ENCODE results near the gene SUN2.

Gene SUN2

GRCh38 chr22:38753948-38754750 lies 1.6 kb downstream of the SUN2 start:
- no peak for DNase-seq (ENCODE audit: low read depth)

DNA sequence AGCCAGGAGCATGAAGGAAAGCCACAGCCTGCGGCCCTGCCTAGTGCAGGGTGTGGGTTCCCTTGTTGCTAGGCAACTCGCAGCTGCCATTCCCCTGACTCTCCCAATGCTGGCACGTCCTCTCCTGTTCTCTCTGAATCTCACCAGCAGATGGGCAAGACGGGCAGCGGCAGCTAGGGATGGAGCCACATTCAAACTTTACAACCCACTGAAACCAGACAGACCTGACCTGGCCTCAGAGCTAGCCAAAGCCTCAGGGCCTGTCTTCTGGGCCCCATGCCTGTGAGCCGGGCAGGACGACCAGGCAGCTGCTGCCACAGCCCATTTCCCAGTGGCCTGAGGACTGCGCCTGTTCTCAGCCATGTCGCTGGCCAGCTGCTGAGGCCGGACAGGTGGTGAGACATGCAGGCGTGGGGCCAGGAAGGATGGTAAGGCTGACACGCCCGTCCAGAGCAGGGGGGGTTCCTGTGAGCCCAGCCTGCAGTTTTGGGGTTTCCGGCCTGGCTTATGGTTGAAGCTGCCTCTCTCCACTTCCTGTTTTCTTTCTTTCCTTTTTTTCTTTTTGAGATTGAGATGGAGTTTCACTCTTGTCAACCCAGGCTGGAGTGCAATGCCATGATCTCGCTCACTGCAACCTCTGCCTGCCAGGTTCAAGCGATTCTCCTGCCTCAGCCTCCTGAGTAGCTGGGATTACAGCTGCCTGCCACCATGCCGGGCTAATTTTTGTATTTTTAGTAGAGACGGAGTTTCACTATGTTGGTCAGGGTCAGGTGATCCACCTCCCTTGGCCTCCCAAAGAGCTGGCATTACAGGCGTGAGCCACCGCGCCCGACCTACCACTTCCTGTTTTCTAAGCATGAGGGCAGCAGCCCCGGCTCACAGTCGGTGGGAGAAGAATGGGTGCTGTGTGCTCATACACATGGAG lies 4.1 kb downstream of the SUN2 start:
- DNase-seq (ENCODE audit: low read depth) = peak; percentile 55

GRCh38 chr22:38751066-38751421 lies 4.8 kb downstream of the SUN2 start:
- DNase-seq (ENCODE audit: low read depth) = no peak

DNA sequence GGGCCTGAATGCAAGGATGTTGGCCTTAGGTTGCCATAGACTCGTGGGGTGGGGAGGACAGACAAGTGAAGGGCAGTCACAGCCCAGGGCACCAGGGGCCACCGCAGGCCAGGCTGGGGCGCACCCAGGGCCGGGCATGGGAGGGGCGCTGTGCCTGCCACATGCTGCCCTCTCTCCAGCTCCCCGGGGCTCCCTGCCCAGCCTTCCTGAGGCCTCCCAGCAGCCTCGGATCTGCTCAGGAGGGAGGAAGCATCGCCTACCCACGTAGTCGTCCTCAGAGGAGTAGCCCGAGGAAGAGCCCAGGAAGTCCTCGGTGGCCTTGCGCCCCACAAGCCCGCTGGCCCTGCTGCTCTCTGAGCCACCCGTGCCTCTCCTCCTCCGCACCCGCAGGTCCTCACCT lies 5.2 kb downstream of the SUN2 start:
- DNase-seq (ENCODE audit: low read depth) = no peak

DNA sequence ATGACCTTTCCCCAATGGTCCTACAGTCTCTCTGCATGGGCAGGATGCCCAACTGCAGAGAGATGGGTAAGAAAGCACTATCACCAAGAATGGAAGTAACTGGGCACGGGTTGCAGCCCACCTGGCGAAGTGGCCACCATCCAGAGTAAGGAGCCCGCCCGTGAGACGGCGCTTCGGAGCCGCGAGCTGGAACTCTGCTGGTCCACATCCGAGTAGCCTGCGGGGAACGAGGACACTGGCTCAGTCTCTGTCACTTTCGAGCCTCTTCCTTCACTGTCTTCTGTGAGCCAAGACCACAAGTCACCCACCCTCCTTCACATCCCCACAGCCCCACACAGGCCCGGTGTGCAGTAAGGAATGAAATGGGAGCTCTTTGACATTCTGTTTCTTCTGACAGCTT lies 5.7 kb downstream of the SUN2 start:
- DNase-seq (ENCODE audit: low read depth) = no peak

- DNase-seq (ENCODE audit: low read depth) = no peak
Observed at GRCh38 chr22:38748487-38749136, 7.2 kb downstream of the SUN2 start.

DNA sequence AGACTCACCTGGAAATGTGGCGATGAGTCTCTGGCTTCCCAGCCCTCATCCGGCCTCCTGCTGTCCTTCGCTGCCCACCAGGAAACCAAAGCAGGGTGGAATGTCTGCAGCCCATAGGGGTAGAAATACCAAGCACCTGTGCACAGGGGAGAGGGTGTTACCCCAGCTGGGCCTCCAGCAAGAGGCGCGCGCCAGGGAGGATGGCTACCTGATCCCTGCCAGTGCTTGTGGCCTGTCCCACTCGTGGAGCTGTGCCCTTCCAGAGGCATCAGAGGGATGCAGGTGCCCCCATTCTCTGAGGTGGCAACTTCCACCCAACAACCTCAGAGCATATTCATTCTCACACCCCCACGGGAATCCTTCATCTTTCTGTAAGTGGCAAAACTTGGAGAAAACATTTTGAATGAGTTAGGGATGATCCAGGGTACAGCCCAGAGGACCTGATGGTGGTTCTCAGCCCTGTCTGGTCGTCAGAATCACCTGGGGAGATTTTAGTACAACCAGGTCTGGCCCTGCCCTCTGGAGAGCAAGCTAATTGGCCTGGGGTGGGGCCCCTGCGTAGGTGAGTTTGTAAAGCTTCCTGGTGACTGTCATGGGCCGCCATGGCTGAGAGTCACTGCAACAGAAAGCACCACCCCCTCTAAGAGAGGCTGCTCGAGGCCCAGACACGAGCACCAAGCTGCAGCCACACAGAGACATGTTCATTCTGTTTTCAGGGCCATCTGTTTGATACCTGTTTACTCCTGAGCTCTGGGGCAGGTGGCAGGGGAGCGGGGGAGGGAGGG lies 9.9 kb downstream of the SUN2 start:
- DNase-seq (ENCODE audit: low read depth) = no peak

- DNase-seq (ENCODE audit: low read depth) = no peak
Observed at GRCh38 chr22:38744981-38745380, 10.8 kb downstream of the SUN2 start.

DNA sequence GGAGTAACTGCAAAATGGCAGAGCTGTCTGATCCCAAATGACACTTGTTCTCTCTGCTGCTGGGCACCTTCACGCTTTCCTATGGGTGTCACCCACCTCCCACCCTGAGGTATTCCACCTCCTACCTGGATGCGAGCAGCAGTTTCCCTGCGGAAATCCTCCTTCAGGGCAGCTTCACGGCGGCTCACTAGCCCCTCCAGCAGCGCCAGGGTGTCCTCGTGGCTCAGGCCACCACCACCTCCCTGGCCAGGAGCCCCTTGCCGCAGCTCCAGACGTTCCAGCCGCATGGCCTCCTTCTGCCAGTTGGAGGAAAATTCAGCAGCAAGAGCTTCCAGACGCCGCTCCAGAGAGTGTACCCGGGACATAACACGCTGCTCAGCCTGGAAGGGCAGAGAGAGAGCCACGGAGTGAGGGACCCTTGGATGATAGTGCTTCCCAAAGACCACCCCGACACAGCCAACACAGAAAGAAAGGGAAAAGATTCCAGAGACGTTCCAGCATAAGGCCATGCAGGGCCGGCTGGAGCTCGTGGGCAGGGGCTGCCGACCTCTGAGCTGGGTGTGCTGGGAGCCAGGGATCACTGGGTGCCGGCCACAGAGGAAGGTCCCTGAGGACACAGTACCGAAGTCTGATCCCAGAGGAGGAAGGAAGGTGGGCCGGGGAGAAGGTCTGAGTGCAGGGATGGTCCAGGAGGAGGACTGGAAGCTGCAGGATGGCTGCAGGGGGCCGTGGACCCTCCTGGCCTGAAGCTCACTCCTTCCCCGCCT lies 13.4 kb downstream of the SUN2 start:
- DNase-seq (ENCODE audit: low read depth) = no peak

- no peak for DNase-seq (ENCODE audit: low read depth)
Observed at GRCh38 chr22:38741576-38741975, 14.2 kb downstream of the SUN2 start.

DNA sequence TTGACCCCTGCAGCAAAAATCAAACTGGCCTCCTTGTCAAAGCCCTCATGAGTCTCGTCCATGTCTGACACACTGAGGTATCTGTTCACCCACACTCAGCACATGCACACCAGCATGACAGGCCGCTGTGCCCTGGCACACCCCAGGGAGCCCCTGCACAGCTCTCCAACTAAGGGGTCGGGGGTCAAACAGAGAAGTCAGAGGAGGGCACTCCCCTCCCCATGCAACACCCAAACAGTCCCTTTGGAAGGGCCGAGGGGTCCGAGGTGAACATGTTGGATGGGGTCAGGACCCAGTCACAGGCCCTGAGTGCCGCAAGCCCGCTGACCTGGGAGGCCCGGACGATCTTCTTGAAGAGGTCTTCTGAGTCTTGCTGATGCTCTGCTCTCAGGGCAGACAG lies 14.6 kb downstream of the SUN2 start:
- DNase-seq (ENCODE audit: low read depth) = no peak

DNA sequence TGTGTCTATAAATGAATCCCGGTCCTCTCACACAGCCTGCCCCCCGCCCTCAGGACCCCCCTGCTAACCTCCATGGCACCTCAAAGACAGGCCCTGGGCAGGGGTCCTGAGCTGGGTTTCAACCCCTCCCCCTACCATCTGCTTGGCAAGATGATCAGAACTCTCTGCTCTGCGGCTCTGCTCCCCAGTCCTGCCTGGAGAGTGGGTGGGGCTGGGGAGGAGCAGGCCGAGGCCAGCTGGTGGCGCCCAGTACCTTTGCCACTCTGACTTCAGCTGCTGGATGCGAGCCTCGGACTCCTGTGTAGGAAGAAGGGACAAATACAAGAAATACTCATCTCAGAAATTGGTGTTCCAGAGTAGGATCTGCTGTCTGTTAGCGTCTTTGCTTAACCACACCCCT lies 15.0 kb downstream of the SUN2 start:
- no peak for DNase-seq (ENCODE audit: low read depth)

- no peak for DNase-seq (ENCODE audit: low read depth)
Observed at GRCh38 chr22:38740116-38740723, 15.6 kb downstream of the SUN2 start.

- DNase-seq (ENCODE audit: low read depth) = no peak
Observed at GRCh38 chr22:38739300-38740055, 16.3 kb downstream of the SUN2 start.

DNA sequence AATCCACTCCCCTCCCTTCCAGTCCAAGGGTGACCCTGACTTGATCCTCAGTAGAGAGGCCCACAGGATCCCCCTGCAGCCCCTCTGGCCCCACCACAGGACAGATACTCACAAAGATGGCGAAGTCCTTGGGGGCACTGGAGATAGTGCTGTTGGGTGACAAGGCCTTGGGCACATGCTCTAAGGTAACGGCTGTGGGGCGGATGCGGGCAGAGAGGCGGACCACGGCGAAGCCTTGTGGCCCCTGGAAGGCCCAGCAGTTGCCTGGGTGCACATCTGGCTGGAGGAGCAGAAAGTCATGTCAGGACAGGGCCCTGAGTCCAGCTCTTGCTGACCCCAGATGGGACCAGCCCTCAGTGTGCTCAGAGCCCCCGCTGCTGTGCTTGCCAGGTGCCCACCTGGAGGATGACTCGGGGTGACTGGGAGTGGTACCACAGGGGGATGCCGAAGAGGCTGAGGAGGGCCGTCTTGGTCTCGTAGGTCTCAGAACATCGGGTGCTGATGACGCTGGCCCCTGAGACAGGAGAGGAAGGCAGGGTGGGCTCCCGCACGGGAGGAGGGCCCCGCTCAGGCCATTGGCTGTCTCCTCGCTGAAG lies 17.2 kb downstream of the SUN2 start:
- DNase-seq (ENCODE audit: low read depth) = no peak

DNA sequence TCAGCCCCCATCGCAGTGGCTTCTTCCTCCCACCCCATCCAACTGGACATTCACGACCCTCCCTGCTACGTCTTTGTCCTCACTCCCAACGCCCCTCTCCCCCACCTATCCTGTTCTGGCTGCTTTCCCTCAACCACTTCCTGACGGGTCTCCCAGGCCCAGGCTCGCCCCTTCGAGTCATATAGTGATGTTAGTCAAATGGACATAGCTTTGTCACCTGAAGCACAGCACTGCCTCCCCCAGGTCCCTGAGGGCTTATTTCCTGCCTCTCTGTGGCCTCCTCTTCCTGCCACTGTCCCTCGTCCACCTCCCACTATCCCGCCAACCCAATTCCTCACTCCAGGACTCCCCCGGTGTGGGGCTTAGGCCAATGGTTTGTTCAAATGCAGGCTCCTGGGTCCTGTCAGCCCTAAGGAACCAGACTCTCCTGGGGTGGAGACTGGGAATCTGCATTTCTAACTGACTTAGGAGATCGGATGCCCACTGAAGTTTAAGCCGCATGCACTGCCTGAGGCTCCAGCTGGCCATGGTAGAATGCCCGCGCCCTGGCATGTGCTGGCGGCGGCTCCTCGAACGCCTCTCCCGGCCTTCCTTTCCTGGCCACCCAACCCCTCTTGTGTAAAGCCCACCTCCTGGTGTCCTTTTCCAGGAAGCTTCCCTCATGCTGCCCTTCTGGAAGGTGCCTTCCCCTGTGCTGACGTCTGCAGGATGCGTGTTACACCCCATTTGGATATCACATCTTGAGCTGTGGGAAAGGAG lies 18.3 kb downstream of the SUN2 start:
- no peak for DNase-seq (ENCODE audit: low read depth)

DNA sequence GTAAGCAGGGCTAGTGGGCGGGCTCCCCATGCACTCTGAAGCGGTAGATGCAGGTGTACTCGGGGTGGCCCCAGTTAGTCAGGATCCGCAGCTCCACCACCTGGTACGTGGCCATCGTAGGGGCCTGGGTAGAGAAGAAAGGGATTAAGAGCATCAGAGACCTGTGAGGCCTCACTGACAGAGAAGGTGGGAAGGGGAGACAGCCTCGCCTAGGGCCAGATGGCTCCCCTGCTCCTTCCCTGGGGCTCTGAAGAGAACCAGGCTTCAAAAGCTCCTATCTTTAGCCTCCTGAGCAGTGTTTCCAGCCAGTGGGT lies 19.6 kb downstream of the SUN2 start:
- no peak for DNase-seq (ENCODE audit: low read depth)

DNA sequence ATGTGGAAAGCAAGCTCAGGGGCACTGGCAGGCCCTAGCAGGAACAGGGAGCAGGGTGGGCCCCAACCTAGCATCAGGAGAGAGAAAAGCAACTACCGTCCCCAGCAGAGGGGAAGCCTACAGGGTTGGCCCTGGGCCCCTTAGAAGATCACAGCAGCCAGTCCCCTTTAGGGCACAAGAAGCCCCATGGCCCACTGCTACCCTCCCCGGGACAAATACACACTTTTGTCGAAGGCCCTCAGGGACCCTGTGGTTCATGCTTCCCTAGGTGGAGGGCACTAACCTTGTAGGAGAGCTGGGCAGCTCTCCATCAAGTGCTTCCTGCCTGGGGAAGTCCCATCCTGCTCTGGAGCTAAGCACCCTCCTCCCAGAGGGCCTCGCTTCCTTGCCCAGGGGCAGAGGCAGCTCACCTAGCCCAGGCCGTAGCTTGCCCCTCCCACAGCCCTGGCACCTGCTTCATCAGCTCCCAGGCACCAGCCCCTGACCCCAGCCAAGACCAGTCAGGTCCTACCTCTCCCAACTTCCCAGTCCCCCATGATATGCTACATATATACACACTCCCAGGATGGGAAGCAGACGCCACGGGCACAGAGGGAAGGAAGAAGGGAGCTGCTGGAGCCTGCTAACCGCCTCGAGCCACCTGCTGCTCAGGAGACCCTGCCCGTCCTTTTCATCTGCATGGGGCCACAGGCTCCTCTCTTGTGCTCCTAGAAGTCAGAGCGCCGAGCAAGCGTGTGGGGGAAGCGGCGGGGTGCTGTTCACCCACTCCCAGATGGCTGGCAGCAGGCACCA lies 20.1 kb downstream of the SUN2 start:
- no peak for DNase-seq (ENCODE audit: low read depth)

Measured in stimulated activated CD8-positive, alpha-beta memory T cell treated with anti-CD3 and anti-CD28 coated beads, Interleukin-4, amount 100 ng/mL, for 24 hours (primary cell).